Body of pancreas (tissue), 4 donors: ENCODE measurements around the gene IGSF21.

ENCODE experiments used
- CTCF ChIP-seq, 7 experiments: fragments of 450-650 bp in 4 of 7; fragments of 200-600 bp in 3 of 7; sonication (generic) in 3 of 7; IDR thresholded peaks; one replicate each; pipeline ENCODE4 v1.5.1; 2016 to 2019; ENCODE audit warnings: antibody characterized with exemption in 7 of 7
- POLR2A ChIP-seq, 3 donors: fragments of 450-650 bp; IDR thresholded peaks; one replicate each; pipeline ENCODE4 v1.6.1; 2016; ENCODE audit warnings: antibody characterized with exemption in 3 of 3, mild to moderate bottlenecking in 2 of 3

DNA sequence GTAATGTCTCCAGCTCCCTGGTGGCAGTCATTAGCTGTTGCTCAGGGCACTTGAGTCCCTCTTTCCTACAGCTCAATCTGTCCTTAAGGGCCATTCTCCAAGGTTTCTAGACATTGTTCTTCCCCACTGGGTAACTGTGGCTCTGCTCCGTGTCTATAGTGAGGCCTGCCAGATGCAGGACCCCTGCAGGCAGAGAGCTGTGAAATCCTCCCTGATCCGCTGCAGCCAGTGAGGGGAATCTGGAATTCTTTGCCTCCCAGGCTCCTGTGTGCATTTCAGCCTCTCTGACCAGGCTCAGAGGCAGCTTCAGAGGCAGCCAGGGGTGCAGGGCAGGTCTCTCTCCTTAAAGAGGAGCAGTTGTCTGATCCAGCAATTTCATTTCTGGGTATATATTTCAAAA lies 14.4 kb upstream of the IGSF21 start:
- TF ChIP-seq CTCF (IDR thresholded peaks at IDR 0.05) (no peak), POLR2A (IDR thresholded peaks at IDR 0.05) (no peak)
